Ishikawa (cell line): ENCODE results near the gene TPH2.

ENCODE experiments used
- CEBPB ChIP-seq: IDR thresholded peaks from 2 replicates; pipeline ENCODE4 v1.6.1; 2012
- CREB1 ChIP-seq: IDR thresholded peaks from 2 replicates; pipeline ENCODE4 v1.6.1; 2012; ENCODE audit warnings: low read depth
- EGR1 ChIP-seq: IDR thresholded peaks from 2 replicates; pipeline ENCODE4 v1.6.1; 2012
- EP300 ChIP-seq: IDR thresholded peaks from 2 replicates; pipeline ENCODE4 v1.6.1; 2012; ENCODE audit warnings: borderline replicate concordance
- FOXM1 ChIP-seq: IDR thresholded peaks from 2 replicates; pipeline ENCODE4 v1.6.1; 2012; ENCODE audit warnings: low read depth, borderline replicate concordance
- NFIC ChIP-seq: IDR thresholded peaks from 2 replicates; pipeline ENCODE4 v1.6.1; 2012
- RAD21 ChIP-seq: IDR thresholded peaks from 2 replicates; pipeline ENCODE4 v1.6.1; 2012; ENCODE audit warnings: low read depth
- TAF1 ChIP-seq: IDR thresholded peaks from 2 replicates; pipeline ENCODE4 v1.6.1; 2012; ENCODE audit warnings: low read depth, mild to moderate bottlenecking
- TCF12 ChIP-seq: IDR thresholded peaks from 2 replicates; pipeline ENCODE4 v1.6.1; 2012; ENCODE audit warnings: low read depth
- TEAD4 ChIP-seq: IDR thresholded peaks from 2 replicates; pipeline ENCODE4 v1.6.1; 2012
- YY1 ChIP-seq: IDR thresholded peaks from 2 replicates; pipeline ENCODE4 v1.6.1; 2012; ENCODE audit warnings: low read depth
- ZBTB7A ChIP-seq: IDR thresholded peaks from 2 replicates; pipeline ENCODE4 v1.6.1; 2012; ENCODE audit warnings: low read depth
- TF ChIP-seq, protein P1 (sequence below): IDR thresholded peaks from 2 replicates; pipeline ENCODE4 v1.6.1; 2012; ENCODE audit warnings: low read depth, mild to moderate bottlenecking
- TF ChIP-seq, protein P2 (sequence below): IDR thresholded peaks from 2 replicates; pipeline ENCODE4 v1.6.1; 2012
- TF ChIP-seq, protein P3 (sequence below): IDR thresholded peaks from 2 replicates; pipeline ENCODE4 v1.6.1; 2012

The TPH2 gene

DNA sequence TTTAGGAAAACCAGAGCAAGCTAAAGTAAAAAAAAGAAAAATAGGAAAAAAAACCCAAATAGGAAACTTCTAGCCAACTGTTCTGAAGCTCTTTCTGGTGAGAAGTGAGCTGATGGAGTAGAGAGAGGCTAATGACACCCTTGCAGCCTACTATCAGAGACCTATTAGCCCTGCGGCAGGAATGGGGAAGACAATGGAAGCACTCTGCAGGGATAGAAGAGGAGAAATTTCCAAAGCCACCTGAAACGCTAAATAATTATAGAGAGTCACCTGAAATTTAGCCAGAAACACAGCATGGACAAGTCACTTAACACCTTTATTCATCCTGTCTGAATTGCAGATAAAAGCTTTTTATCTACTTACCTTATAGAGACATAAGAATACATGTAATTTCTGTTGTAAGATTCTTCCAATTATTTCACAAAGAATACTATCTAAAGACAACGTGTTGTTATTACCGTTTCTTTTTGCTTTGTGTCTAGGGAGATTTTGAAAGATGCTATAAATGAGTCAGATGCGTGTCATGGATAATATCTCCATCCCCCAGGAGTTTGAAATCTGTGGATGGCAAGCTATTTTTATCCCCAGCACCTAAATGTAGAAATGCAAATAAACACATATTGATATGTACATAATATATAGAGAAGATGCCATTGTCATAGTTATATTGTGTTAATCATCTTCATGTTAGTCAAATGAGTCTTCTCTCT, 138.6 kb downstream of the TPH2 start:
- TF ChIP-seq EP300 (no peak), EGR1 (no peak), CREB1 (no peak), NFIC (no peak), YY1 (no peak), FOXM1 (no peak), RAD21 (no peak), TCF12 (no peak), CEBPB (no peak), ZBTB7A (no peak), TAF1 (no peak), TEAD4 (no peak)
- TF ChIP-seq, protein P1, sequence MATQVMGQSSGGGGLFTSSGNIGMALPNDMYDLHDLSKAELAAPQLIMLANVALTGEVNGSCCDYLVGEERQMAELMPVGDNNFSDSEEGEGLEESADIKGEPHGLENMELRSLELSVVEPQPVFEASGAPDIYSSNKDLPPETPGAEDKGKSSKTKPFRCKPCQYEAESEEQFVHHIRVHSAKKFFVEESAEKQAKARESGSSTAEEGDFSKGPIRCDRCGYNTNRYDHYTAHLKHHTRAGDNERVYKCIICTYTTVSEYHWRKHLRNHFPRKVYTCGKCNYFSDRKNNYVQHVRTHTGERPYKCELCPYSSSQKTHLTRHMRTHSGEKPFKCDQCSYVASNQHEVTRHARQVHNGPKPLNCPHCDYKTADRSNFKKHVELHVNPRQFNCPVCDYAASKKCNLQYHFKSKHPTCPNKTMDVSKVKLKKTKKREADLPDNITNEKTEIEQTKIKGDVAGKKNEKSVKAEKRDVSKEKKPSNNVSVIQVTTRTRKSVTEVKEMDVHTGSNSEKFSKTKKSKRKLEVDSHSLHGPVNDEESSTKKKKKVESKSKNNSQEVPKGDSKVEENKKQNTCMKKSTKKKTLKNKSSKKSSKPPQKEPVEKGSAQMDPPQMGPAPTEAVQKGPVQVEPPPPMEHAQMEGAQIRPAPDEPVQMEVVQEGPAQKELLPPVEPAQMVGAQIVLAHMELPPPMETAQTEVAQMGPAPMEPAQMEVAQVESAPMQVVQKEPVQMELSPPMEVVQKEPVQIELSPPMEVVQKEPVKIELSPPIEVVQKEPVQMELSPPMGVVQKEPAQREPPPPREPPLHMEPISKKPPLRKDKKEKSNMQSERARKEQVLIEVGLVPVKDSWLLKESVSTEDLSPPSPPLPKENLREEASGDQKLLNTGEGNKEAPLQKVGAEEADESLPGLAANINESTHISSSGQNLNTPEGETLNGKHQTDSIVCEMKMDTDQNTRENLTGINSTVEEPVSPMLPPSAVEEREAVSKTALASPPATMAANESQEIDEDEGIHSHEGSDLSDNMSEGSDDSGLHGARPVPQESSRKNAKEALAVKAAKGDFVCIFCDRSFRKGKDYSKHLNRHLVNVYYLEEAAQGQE, result no peak
- TF ChIP-seq, protein P2, sequence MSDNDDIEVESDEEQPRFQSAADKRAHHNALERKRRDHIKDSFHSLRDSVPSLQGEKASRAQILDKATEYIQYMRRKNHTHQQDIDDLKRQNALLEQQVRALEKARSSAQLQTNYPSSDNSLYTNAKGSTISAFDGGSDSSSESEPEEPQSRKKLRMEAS, result no peak
- TF ChIP-seq, protein P3, sequence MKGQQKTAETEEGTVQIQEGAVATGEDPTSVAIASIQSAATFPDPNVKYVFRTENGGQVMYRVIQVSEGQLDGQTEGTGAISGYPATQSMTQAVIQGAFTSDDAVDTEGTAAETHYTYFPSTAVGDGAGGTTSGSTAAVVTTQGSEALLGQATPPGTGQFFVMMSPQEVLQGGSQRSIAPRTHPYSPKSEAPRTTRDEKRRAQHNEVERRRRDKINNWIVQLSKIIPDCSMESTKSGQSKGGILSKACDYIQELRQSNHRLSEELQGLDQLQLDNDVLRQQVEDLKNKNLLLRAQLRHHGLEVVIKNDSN, result no peak

DNA sequence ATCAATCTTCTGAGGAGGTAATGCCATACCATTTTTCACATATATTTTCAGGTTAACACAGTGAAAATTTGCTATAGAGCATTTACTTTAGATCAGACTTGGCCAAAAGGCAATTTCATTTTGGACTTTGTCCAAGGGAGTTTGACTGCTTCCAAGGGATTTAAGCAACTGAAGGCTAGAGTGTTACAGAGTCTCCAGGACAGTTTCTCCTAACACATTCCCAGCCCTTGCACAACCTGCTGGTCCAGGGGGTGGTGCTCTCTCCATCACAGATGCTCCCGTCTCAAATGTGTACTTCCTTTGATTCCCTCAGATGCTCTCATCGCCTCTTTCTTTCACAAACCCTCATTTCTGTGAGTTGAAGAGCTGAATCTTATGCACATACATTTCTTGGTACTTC, 143.1 kb downstream of the TPH2 start:
- TF ChIP-seq RAD21 (peak; percentile 21; the same call in 1 of the 2 replicates), TCF12 (no peak), CEBPB (peak; percentile 76)
